ENCODE measurements around the gene BECN2. TPM values are rescaled to one million over a fixed set of nuclear protein-coding genes. Genes with fewer than 3 reads are reported as not detected.

The BECN2 gene
- total and polyA plus RNA-seq, 2 of the 13 experiments (the other 11 are each of a cell fraction or from before 2014, with no cell fraction given): not detected

GRCh38 chr1:241990040-241990439 lies 32.5 kb downstream of the BECN2 start:
- FAIRE-seq: no peak
- WGBS (ENCODE audit: low lambda C conversion rate): 68% methylated on average over 10 of the region's 10 CpGs
- H3K4me2 ChIP-seq (ENCODE audit: low read depth, low read length): no peak overlapping the region
- BruUV-seq (replicated peaks): no TSS peak
- H3K9me3 ChIP-seq (ENCODE audit: low read length): no peaks in the 10 kb centered on the region
- peaks cover 0 to 3% of the 10 kb centered on the region in 2 experiments; a peak in 1 of 5 replicates for H3K27me3 ChIP-seq (ENCODE audit: control insufficient read depth in 1 of 2, insufficient read depth in 2 of 2, low read length in 2 of 2)
- no peak for ATAC-seq
- H3K36me3 ChIP-seq (replicated peaks in 1 of 2; ENCODE audit: control insufficient read depth in 1 of 2, insufficient read depth in 2 of 2, low read length in 2 of 2): no peaks in the 10 kb centered on the region
- no peak for DNase-seq (ENCODE audit: low spot score)
- no peaks in the 10 kb centered on the region for H4K20me1 ChIP-seq (ENCODE audit: insufficient read depth, low read length)
- no peaks in the 10 kb centered on the region for H3K4me1 ChIP-seq (ENCODE audit: insufficient read depth, low read length)
- intact Hi-C loops (cut with micrococcal nuclease; ENCODE audit: unreplicated experiment) (no loop called here), in situ Hi-C loops (cut with HindIII; ENCODE audit: extremely low pct_ligation_motif_present, low pct_unique_long_range_greater_than_20kb) (loop anchor here (25.0 kb wide), 1 partner anchor 453 kb away; the partner anchor contains the start of gene KMO)
- no peak overlapping the region for H3K27ac ChIP-seq (ENCODE audit: extremely low read length, insufficient read depth, low read length)
- CTCF ChIA-PET (ENCODE audit: low intra/inter-chr PET ratio, low total read pairs): no interaction called here
- TF ChIP-seq MNT (IDR thresholded peaks at IDR 0.05) (0 out of 2 replicates have a peak, but pooled peaks have one; percentile 26), SUZ12 (IDR thresholded peaks at IDR 0.05; ENCODE audit: low read depth, low read length) (no peak), ZMAT5 (CRISPR knock-in tag; IDR thresholded peaks at IDR 0.05; ENCODE audit: borderline replicate concordance, low read depth) (no peak)
- no peak overlapping the region for H3K9ac ChIP-seq (ENCODE audit: insufficient read depth, low read depth, low read length)
- no peak overlapping the region for H3K4me3 ChIP-seq (replicated peaks in 1 of 3; ENCODE audit: insufficient read depth in 1 of 3, low read depth in 2 of 3, low read length in 3 of 3)
- H2AFZ ChIP-seq (ENCODE audit: low read length): no peak overlapping the region
- POLR2A ChIA-PET: no interaction called here
- H3K79me2 ChIP-seq (ENCODE audit: insufficient read depth, low read length): no peaks in the 10 kb centered on the region

GRCh38 chr1:241992734-241993133 lies 35.2 kb downstream of the BECN2 start:
- Histone ChIP-seq H3K9ac (ENCODE audit: insufficient read depth, low read depth, low read length) (no peak overlapping the region), H3K27ac (ENCODE audit: extremely low read length, insufficient read depth, low read length) (no peak overlapping the region), H3K4me2 (ENCODE audit: low read depth, low read length) (no peak overlapping the region), H2AFZ (ENCODE audit: low read length) (no peak overlapping the region), H3K4me1 (ENCODE audit: insufficient read depth, low read length) (no peaks in the 10 kb centered on the region), H3K79me2 (ENCODE audit: insufficient read depth, low read length) (no peaks in the 10 kb centered on the region), H3K9me3 (ENCODE audit: low read length) (no peaks in the 10 kb centered on the region), H3K36me3 (replicated peaks in 1 of 2; ENCODE audit: control insufficient read depth in 1 of 2, insufficient read depth in 2 of 2, low read length in 2 of 2) (no peaks in the 10 kb centered on the region), H3K4me3 (replicated peaks in 1 of 3; ENCODE audit: insufficient read depth in 1 of 3, low read depth in 2 of 3, low read length in 3 of 3) (no peak overlapping the region), H3K27me3 (ENCODE audit: control insufficient read depth in 1 of 2, insufficient read depth in 2 of 2, low read length in 2 of 2) (peaks cover 0 to 7% of the 10 kb centered on the region in 2 experiments; a peak in 1 of 5 replicates), H4K20me1 (ENCODE audit: insufficient read depth, low read length) (no peaks in the 10 kb centered on the region)
- CTCF ChIA-PET (ENCODE audit: low intra/inter-chr PET ratio, low total read pairs): no interaction called here
- FAIRE-seq (no peak), ATAC-seq (no peak), DNase-seq (ENCODE audit: low spot score) (no peak)
- BruUV-seq (replicated peaks): no TSS peak
- in situ Hi-C loops (cut with HindIII; ENCODE audit: extremely low pct_ligation_motif_present, low pct_unique_long_range_greater_than_20kb) (loop anchor here (25.0 kb wide), 1 partner anchor 455 kb away; the partner anchor contains the start of gene KMO), intact Hi-C loops (cut with micrococcal nuclease; ENCODE audit: unreplicated experiment) (no loop called here)
- POLR2A ChIA-PET: no interaction called here
- WGBS (ENCODE audit: low lambda C conversion rate): 67% methylated on average over 5 of the region's 5 CpGs
- TF ChIP-seq ZHX2 (IDR thresholded peaks at IDR 0.05; ENCODE audit: low read depth) (no peak), ZHX2 (CRISPR knock-in tag; IDR thresholded peaks at IDR 0.05; ENCODE audit: borderline replicate concordance) (no peak), RBM22 (optimal IDR thresholded peaks at IDR 0.05; ENCODE audit: low read length) (no peak), KDM3A (CRISPR knock-in tag; IDR thresholded peaks at IDR 0.05; ENCODE audit: low read depth) (no peak), BRF2 (CRISPR knock-in tag; IDR thresholded peaks at IDR 0.05) (no peak), MTF1 (CRISPR knock-in tag; IDR thresholded peaks at IDR 0.05) (no peak), NR1H2 (CRISPR knock-in tag; IDR thresholded peaks at IDR 0.05; ENCODE audit: borderline replicate concordance, low read depth) (no peak)

Data from HepG2 (cell line).